Measurements from ENCODE around the gene OR14C36. TPM values are rescaled to one million over a fixed set of nuclear protein-coding genes. Genes with fewer than 3 reads are reported as not detected.

The OR14C36 gene
- total and polyA plus RNA-seq, 2 of the 8 experiments (the other 6 are each of a cell fraction or from before 2014, with no cell fraction given): not detected

DNA sequence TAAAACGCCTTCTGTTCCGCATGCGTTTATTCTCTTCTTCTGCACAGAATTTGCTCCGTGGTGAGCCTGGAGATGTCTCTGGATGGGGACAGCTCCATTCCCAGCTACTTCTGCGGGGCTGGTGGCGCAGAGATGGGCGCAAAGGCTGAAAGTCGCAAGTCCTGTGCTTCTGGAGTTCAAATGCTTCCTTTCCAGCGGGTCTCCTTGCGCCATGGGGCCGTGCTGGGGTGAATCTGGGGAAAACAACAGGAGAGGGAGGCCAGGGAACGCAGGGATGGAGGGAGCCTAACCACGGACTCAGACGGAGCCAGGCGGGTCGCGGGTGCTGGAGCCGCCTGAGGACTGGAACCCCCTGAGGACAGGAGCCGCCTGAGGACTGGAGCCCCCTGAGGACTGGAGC is 42.5 kb upstream of the OR14C36 start (continued):
- TF ChIP-seq CHD7 (IDR thresholded peaks at IDR 0.05; ENCODE audit: insufficient replicate concordance, low read length): no peak
- TF ChIP-seq SAP30 (IDR thresholded peaks at IDR 0.05; ENCODE audit: insufficient read depth, insufficient replicate concordance, low read length): no peak
- TF ChIP-seq SP4 (IDR thresholded peaks at IDR 0.05; ENCODE audit: low read length): no peak
- TF ChIP-seq CEBPB (IDR thresholded peaks at IDR 0.05; ENCODE audit: low read depth, low read length): no peak
- no peak for TF ChIP-seq SRF (IDR thresholded peaks at IDR 0.05; ENCODE audit: low read depth, low read length)
- TF ChIP-seq HDAC6 (IDR thresholded peaks at IDR 0.05; ENCODE audit: low read depth, low read length): no peak
- TF ChIP-seq MAFK (IDR thresholded peaks at IDR 0.05; ENCODE audit: low read depth, low read length): no peak
- TF ChIP-seq BRCA1 (IDR thresholded peaks at IDR 0.05; ENCODE audit: low read depth, low read length): no peak

Measured in H1 (cell line).